GM21786 (cell line): ENCODE measurements around the gene CHERP.

Source experiments
- ATAC-seq: cut with Tn5 transposase; IDR thresholded peaks from one replicate; pipeline ENCODE4 v1.9.1; 2021; ENCODE audit not compliant: unreplicated experiment

CHERP gene, protein sequence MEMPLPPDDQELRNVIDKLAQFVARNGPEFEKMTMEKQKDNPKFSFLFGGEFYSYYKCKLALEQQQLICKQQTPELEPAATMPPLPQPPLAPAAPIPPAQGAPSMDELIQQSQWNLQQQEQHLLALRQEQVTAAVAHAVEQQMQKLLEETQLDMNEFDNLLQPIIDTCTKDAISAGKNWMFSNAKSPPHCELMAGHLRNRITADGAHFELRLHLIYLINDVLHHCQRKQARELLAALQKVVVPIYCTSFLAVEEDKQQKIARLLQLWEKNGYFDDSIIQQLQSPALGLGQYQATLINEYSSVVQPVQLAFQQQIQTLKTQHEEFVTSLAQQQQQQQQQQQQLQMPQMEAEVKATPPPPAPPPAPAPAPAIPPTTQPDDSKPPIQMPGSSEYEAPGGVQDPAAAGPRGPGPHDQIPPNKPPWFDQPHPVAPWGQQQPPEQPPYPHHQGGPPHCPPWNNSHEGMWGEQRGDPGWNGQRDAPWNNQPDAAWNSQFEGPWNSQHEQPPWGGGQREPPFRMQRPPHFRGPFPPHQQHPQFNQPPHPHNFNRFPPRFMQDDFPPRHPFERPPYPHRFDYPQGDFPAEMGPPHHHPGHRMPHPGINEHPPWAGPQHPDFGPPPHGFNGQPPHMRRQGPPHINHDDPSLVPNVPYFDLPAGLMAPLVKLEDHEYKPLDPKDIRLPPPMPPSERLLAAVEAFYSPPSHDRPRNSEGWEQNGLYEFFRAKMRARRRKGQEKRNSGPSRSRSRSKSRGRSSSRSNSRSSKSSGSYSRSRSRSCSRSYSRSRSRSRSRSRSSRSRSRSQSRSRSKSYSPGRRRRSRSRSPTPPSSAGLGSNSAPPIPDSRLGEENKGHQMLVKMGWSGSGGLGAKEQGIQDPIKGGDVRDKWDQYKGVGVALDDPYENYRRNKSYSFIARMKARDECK

DNA sequence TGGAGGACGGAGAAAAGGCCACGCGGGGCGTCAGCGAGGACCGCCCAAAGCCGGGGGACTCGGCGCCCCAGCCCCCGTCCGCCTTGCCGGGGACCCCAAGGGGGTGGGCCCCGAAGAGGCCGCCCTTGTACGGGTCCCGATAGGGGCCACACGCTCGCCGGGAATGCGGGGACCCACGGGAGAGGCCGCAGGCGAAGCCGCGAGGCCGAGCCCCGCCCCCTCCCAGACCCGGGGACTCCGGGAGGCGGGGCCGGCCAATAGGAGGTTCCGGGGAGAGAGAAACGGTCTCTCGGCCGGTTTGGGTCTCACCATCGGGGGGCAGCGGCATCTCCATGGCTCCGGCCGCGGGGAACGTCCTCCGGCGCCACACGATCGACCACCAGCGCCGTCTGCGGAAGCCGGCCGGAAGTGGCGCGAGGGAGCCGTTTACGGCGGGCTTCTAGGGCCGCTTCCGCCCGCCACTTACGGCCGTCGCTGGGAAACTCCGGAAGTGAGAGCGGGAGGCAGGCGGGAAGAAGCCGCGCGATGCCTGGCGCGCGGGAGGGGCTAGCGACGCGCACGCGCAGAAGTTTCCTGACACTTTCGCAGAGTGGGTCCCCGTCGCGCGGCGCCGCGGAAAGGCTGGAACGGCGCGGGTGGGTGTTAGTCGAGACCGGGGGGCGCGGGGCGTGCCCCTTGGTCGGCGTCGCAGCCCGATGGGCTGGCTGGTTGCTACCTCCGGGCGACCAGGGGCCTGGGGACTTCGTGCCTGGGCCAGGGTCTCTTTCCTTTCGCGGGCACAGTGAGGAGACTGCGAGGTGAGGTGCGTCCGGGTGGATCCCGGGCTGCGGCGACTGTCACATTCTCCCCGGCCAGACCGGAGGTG lies at the start of gene CHERP:
Gene CHERP, minus strand, starts transcription at position 393 of the 865 bp plus-strand sequence. Its CDS starts 59 bp downstream, at position 334.
- ATAC-seq = peak; percentile 60

DNA sequence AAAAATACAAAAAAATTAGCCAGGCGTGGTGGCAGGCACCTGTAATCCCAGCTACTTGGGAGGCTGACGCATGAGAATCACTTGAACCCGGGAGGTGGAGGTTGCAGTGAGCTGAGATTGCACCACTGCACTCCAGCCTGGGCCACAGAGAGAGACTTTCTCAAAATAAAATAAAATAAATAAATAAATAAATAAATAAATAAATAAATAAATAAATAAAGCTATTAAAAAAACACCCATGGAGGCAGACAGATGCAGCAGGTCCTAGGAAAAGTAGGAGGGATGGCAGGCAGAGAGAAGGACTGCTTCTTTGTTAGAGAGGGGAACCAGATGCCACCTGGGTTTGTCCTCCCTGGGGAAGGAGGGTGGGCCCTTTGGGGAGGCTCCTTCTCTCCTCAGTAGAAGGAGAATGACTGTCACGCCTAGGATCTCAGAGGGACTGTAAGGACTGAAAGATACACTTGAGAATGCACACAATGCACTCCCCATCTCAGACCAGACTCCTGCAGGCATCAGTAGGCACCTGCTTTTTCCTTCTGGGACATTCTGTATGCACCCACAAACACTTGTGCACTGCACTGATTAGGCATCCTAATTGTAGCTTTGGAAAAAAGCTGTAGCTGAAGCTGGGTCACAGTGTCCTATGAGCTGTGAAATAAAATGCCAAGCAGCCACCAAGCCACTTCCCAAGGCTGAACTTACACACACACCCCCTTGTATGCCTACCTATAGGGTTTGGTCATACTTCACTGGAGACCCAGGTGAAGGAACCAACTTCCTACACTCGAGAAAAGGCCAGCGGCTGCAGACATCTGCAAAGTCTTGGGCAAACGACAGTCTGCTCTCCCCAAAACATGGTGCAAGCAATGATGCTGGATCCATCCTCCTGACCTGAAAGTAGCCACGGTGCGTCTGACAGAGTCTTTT lies 48.9 kb upstream of the CHERP start:
- ATAC-seq = no peak

DNA sequence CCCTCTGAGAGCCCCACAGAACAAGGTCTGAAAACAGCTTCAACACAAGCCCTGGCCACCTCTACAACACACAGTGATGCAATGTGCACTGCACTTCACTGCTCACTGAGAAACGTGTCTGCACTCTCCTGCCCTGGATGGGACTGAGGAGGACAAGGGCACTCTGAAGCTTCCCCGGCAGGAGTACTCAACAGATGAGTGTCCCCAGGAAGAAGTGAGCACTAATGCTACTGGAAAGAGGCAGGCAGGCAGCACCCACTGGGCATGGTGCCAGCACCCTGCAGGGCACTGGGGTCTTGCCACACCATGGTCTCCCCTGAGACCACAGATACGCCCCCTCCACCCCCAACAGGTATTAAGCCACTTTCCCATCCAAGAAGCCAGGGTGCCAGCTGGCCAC lies 47.7 kb upstream of the CHERP start:
- ATAC-seq = no peak

DNA sequence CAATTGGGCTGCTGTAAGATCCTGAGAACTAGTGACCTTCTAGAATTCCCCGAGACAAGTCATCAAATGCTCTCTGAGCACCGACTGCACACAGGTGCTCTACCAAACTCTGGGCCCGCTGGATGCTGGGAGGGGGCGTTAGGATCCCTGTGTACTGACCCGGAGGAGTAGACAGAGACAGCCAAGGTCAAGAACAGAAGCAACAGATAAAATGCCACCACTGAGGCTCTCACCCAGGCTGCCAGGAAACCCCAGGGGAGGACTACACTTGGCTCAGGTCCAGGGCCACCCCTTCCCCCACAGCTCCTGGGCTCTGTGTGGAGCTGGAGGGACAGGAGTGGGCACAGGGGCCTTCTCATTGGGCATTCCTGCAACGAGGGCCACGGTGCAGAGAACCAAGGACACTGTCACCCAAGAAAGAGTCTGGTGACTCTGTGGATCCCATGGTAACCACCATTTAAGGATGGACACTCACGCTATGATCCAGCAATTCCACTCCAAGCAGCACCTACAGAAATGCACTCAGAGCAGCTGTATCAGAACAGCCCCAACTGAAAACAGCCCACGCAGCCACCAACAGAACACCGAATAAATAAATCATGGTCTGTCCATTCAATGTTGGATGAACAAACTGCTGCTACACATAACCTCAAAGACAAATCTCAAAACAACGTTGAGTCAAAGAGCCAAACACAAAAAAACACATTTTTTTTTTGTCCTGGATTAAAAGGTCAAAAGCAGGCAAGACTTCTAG lies 46.8 kb upstream of the CHERP start:
- ATAC-seq = peak; percentile 4

DNA sequence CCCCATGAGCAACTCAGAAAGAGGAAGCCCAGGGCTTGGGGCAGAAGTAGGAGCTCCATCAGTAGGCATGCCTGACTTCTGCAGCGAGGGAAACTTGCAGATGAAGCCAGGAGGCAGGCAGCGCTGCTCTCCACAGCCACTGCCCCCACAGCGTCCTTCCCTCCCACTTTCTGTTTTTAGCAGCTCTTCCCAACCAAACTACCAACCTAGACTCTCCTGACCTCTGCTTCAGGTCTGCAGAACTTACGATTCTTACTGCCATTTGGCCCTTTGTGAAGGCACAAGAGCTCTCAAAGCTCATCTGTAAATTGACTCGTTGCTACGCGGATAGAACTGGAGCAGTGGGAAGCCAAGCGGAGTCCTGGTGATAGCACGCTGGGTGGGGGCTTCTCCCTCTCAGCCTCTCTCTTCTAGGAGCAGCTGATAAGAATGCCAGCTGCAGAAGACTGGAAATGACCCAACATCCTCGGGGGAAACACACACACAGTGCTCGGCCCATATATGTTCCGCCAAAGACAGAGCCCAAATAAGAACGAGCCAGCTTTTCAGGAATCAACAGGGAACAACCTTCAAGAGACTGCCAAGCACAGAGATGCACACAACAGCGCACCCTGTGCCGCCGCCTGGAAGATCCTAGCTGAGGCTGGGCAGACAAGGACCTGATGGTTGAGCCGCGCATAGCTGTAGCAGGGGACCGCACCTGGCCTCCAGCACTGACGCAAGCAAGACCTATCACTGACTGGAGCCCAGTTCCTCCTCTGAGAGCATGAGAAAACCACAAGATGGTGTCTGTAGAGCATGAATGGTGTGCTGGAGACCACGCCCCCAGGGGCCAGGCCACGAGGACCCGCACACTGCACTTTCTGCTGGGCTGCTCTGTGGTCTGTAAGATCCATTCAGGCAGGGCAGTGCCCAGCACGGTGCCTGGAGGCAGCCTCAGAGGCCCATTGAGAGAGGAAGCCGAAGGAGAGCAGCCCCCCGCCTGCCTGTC lies 45.9 kb upstream of the CHERP start:
- peak; percentile 37 for ATAC-seq

DNA sequence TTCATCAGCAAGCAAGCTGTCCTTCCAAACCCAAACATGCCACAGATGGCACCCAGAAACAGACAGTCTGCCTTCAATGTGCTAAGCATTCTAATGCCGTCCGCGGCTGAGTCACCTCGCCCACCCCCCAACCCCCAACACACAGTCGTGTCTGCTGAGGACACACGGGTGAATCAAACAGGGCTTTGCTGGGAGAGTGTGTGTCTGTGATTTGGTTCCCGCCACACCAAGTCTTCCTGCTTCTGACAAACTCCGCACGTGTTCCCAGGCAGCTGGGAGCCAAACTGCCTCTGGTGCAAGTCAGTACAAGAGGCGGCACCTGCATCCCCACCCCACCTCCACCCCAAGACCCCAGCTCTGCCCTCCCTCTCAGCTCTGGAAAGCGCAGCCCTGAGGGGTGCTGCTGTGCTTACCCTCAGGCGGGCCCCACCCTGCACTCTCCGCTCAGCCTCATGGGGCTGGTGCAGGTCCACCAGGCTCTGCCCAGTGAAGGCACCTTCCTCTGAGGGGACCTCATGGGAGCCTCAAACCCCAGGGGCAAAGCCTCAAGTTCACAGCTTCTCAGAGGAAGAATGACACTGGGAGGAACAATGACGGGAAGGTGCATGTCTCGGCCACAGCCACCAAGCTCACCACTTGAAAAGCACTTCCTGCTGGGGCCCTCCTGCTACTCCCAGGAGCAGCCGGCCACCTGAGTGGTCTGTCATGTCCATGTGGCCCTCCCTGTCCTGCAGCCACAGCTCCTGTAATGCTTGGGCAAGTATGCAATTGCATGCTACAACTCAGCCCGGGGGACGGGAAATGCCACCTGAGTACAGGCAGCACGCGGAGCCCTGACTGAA lies 45.0 kb upstream of the CHERP start:
- ATAC-seq = no peak

DNA sequence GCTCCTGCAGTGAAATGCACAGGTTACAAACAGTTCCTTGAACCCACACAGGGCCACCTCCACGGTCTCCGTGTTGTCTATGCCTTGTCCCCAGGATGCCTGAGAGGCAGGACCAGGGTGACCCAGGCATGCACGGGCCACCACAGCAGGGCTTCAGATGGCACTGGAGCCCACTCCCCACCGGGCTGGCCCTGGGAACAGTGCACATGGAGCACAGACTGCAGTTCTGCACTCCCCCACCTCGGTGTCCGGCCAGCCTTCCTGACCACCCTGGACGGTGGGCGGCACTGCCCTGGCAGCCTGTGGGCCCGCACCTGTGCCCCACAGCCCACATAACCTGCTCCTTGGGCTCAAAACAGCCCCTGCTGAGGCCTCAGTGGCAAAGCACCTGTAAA lies 44.2 kb upstream of the CHERP start:
- ATAC-seq = no peak

DNA sequence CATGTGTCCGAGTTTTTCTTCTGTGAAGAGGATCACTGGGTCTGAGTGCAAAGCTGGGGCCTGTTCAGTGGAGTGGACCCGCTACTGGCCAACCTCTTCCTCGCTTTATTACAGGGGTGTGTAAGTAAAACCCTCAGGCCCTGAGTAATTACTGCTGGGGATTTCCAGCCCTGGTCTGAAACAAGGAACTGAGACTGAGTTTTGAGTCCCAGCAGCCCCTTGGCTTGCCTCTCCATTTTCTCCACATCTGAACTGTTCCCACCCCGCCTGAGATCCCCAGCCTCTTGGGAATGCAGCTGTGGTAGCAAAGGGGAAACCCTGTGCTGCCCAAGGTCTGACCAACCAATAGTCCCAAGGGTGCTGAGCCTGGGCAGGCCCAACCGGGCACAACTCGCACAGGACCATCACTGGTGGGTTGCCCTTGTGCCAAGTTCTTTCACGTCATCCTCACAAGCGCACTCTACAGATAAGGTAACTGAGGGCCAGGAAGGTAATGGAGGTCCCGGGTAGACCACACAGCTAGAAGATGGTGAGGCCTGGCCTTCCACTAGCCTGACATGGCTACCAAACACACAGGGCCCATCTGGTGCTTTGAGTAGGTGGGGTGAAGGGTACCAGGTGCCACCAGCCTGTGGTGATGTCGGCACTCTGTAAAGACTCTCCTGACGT lies 43.7 kb upstream of the CHERP start:
- ATAC-seq = peak; percentile 37

DNA sequence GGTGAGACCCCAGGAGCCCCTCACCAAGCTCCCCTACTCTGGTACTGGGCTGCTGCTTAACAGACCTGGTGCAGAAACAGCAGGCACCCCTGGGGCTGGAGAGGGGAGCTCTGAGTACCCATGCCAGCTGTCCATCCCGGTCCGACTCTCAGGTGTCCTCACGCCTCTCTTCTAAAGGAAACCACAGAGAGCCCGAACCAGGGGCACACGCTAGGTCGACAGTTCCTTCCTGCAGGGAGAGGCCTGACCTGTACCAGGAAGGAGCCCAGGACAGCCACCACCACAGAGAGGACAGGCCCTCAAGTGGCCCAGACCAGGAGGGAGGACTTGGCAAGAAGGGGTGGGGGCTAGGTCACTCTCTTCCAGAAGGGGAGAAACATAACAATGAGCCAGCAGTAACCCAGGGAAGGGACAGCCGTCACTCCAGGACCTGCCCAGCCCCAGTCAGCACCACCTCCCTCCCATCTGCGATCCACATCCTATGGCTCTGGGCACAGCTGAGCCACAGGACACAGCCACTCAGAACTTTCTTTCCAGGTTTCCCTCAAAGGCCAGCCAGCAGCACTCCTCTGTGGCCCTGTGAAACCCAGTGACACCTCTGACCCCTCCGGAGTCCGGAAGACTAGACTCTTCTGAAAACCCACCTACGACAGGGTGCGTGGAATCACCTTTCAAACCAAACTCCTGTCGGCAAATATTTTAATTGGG lies 43.0 kb upstream of the CHERP start:
- no peak for ATAC-seq

DNA sequence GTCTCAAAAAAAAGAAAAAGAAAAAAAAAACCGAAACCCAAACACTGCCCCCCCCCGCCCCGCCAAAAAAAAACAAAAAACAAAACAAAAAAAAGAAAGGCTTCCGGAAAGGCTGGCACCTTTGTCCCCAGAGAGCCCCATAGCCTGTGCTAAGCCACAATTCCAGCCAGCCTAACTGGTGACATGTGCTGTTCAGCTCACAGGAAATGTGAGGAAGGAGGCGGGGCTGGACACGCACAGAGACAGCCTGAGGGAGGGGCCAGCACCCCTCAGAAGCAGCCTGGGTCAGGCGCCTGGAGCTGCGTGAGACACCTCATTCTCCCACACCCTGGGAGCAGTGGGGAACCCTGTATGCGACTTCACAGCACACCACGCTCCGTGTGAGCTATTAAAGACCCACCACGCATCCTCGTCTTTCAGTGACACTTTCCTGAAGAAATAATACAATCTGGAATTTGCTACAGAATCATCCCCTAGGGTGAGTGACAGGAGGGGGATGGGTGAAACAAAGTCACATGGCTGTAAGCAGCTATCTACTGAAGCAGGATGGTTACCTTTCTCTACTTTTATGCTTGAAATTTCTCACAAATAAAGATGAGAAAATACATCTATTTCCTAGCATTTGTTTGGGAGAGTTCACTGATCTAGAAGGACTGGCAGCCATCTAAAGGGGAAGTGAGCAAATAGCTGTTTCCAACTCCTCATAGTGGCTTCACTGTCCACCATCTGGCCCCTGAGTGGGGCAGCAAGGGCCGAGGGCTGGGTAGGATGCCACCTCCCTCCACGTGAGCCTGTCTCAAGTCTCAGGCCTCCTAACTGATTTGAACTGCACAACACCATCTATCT lies 42.2 kb upstream of the CHERP start:
- peak; percentile 38 for ATAC-seq

DNA sequence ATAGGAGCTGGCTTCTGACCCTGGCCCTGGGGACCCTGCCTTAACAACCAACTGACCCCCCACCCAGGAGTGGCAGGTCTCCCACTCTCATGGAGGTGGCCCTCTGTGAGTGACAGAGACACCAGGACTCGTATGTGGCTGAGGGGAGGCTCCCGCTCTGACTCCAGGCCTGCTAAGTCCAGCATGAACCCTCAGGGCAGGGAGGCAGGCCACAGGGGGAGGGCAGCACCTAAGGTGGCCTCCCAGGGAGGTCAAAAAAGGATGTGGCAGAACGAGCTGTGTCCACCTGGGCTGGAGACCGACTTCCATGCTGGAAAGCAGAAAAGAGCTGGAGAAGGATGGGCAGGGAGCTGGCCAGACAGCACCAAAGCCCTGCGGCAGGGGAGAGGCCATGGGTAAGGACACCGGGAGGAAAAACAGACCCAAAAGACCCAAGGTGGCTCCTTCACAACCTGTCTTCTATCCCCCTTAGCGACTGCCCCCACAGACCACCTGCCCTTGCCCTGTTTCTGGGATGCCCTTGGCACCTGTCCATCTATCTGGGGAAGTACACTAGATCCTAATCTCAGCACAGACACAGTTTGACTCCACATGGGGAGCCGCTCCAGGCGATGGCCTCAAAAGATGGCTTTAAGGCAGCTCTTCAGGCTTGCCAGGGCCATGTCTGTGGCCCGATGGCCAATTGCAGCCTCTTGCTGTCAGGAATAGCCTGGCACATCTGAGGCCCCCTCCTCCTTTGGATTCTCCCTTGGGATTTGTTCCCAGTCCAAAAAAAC lies 40.4 kb upstream of the CHERP start:
- no peak for ATAC-seq

DNA sequence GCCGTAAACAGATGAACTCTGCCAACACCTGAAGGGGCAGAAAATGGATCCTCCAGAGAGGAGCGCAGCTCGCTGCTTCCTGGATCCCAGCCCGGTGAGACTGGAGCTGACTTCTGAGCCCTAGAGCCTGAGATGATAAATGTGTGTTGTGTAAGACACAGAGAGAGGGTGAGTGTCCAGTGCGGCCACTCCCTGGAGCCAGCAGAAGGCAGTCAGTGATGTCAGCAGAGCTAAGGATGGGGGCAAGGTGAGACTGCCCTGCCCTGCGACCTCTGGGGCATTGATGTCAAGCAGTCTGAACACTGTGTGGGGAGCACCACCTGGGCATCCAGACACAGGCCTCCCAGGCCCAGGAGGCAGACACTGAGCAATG lies 39.7 kb upstream of the CHERP start:
- no peak for ATAC-seq

DNA sequence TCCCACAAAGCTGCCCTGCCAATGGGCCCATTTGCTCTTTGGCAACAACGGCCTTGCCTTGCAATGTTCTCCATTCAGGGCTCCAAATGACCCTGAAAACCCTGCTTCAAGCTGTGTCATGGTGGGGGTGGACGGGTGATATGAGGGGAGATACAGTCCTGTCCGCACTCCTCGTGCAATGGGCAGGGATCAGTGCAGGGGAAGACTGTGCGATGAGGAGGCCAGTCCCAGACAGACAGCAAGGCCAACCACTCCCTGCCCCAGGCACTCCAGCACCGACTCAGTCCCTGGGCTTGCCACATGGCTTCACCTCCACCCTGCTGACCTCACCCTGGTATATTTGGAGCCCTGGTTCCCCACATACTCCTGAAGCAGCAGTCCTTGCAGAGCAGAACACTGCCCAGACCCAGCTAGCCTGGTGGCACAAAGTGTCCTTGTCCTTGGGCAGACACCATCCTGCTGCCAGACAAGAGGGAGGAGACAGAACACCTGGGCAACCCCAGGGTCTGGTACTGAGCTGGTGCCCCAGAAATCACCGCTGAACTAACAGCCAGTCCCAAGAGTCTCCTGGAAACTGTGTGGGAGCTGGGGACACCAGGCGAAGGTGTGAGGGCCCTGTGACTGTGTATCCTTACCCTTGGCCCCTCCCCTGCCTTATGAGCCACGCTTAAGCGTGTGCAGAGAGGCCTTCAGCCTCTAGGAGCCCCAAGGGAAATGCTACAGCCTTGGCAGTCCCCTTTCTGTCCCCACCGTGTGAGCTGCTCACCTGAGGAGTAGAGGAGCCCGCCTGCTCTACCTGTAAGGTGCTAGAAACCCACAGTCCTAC lies 39.1 kb upstream of the CHERP start:
- ATAC-seq = no peak

DNA sequence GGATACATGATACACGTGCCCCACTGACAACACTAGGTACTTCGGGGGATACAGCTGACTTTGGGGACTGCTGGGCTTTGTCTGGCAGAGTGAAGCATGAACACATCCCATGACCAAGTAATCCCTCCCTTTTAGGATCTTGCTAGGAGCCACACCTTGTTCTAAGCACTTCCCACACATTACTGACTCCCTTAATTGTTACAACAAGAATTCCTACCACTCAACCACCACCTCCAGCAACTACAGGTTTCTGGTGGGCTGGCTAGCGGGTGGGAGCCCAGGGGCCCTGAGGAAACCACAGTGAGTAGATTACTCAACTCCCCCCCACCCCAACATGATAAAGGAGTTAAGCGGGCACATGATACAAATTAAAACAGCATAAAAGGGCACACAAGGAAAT lies 37.1 kb upstream of the CHERP start:
- ATAC-seq = no peak
